ENCODE measurements around the gene GAB2.

The GAB2 gene

DNA sequence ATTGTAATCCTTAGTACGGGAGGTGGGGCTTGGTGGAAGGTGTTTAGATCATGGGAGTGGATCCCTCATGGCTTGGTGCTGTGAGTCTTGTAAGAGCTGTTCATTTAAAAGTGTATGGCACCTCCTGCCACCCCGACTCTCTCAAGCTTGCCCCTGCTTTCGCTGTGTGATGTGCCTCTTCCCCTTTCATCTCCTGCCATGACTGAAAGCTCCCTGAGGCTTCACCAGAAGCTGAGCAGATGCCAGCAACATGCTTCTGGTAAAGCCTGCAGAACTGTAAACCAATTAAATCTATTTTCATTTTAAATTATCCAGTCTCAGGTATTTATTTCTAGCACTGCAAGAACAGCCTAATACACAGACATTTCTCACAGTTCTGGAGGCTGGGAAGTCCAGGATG is 40.8 kb downstream of the GAB2 start:
- no peaks in the 10 kb centered on the region for H3K36me3 ChIP-seq (ENCODE audit: insufficient read depth, low read depth, low read length)
- H3K4me1 ChIP-seq (ENCODE audit: insufficient read depth, low read length), result peaks cover 4% of the 10 kb centered on the region; the same call in 1 of the 2 replicates
- H3K9me3 ChIP-seq (ENCODE audit: insufficient read depth, low read depth, low read length), result no peaks in the 10 kb centered on the region
- no peak overlapping the region for H3K9ac ChIP-seq (ENCODE audit: low read depth, low read length)
- H3K4me3 ChIP-seq (ENCODE audit: low read length), result no peak overlapping the region
- H3K27ac ChIP-seq (ENCODE audit: low read length), result no peak overlapping the region
- no peaks in the 10 kb centered on the region for H3K27me3 ChIP-seq (ENCODE audit: insufficient read depth, low read length)

GRCh38 chr11:78374917-78375316 is 42.7 kb downstream of the GAB2 start:
- no peaks in the 10 kb centered on the region for H3K9me3 ChIP-seq (ENCODE audit: insufficient read depth, low read depth, low read length)
- H3K4me3 ChIP-seq (ENCODE audit: low read length), result no peak overlapping the region
- no peaks in the 10 kb centered on the region for H3K27me3 ChIP-seq (ENCODE audit: insufficient read depth, low read length)
- H3K27ac ChIP-seq (ENCODE audit: low read length), result no peak overlapping the region
- no peak overlapping the region for H3K9ac ChIP-seq (ENCODE audit: low read depth, low read length)
- H3K36me3 ChIP-seq (ENCODE audit: insufficient read depth, low read depth, low read length), result no peaks in the 10 kb centered on the region
- no peaks in the 10 kb centered on the region for H3K4me1 ChIP-seq (ENCODE audit: insufficient read depth, low read length)

GRCh38 chr11:78373689-78374088 is 43.9 kb downstream of the GAB2 start:
- H3K27ac ChIP-seq (ENCODE audit: low read length), result no peak overlapping the region
- H3K27me3 ChIP-seq (ENCODE audit: insufficient read depth, low read length), result no peaks in the 10 kb centered on the region
- H3K9me3 ChIP-seq (ENCODE audit: insufficient read depth, low read depth, low read length), result no peaks in the 10 kb centered on the region
- no peak overlapping the region for H3K9ac ChIP-seq (ENCODE audit: low read depth, low read length)
- no peaks in the 10 kb centered on the region for H3K36me3 ChIP-seq (ENCODE audit: insufficient read depth, low read depth, low read length)
- H3K4me3 ChIP-seq (ENCODE audit: low read length), result no peak overlapping the region
- no peaks in the 10 kb centered on the region for H3K4me1 ChIP-seq (ENCODE audit: insufficient read depth, low read length)

- Histone ChIP-seq H3K9ac (ENCODE audit: low read depth, low read length) (no peak overlapping the region), H3K4me1 (ENCODE audit: insufficient read depth, low read length) (no peaks in the 10 kb centered on the region), H3K27me3 (ENCODE audit: insufficient read depth, low read length) (no peaks in the 10 kb centered on the region), H3K9me3 (ENCODE audit: insufficient read depth, low read depth, low read length) (no peaks in the 10 kb centered on the region), H3K27ac (ENCODE audit: low read length) (no peak overlapping the region), H3K4me3 (ENCODE audit: low read length) (no peak overlapping the region), H3K36me3 (ENCODE audit: insufficient read depth, low read depth, low read length) (no peaks in the 10 kb centered on the region)
Measured at GRCh38 chr11:78372114-78372768, 45.4 kb downstream of the GAB2 start.

GRCh38 chr11:78371221-78371891 is 46.3 kb downstream of the GAB2 start:
- Histone ChIP-seq H3K36me3 (ENCODE audit: insufficient read depth, low read depth, low read length) (no peaks in the 10 kb centered on the region), H3K27me3 (ENCODE audit: insufficient read depth, low read length) (no peaks in the 10 kb centered on the region), H3K4me3 (ENCODE audit: low read length) (no peak overlapping the region), H3K4me1 (ENCODE audit: insufficient read depth, low read length) (no peaks in the 10 kb centered on the region), H3K9ac (ENCODE audit: low read depth, low read length) (no peak overlapping the region), H3K27ac (ENCODE audit: low read length) (no peak overlapping the region), H3K9me3 (ENCODE audit: insufficient read depth, low read depth, low read length) (no peaks in the 10 kb centered on the region)

DNA sequence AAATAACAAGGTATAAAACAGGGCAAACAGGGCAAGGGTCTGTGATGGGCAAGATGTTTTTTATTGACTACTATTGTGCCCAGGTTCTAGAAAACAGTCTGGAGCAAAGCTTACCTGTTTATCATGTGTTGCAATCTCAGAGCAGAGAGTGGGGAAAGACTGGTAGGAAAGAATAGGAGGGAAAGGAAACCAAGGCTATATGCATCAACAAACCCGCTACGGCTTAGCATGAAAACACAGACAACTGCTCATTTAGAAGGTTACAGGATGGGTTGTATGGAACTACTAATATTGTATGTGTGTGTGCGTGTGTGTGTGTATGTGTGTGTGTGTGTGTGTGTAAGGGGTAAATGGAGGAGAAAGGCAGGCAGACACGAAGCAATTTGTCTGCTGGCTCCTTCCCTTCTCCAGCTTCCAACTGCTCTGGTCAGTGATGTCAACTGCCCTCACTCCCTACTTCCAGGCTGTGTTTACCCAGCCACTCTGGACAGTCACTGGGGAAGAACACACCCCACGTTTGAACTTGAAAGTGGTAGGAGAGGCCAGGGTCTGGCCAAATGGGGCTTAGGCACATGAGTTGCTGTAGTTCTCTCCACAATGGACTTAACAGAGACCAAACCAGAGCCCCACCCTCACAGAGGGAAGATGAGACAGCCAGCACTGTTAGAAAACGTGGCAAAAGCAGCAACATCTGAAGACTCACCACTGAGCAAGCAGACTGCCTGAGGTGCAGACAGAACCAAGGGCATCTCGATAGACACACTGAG is 47.0 kb downstream of the GAB2 start:
- Histone ChIP-seq H3K4me1 (ENCODE audit: insufficient read depth, low read length) (peaks cover 5% of the 10 kb centered on the region; the same call in 1 of the 2 replicates), H3K36me3 (ENCODE audit: insufficient read depth, low read depth, low read length) (no peaks in the 10 kb centered on the region), H3K4me3 (ENCODE audit: low read length) (no peak overlapping the region), H3K27me3 (ENCODE audit: insufficient read depth, low read length) (no peaks in the 10 kb centered on the region), H3K9ac (ENCODE audit: low read depth, low read length) (no peak overlapping the region), H3K27ac (ENCODE audit: low read length) (no peak overlapping the region), H3K9me3 (ENCODE audit: insufficient read depth, low read depth, low read length) (no peaks in the 10 kb centered on the region)

DNA sequence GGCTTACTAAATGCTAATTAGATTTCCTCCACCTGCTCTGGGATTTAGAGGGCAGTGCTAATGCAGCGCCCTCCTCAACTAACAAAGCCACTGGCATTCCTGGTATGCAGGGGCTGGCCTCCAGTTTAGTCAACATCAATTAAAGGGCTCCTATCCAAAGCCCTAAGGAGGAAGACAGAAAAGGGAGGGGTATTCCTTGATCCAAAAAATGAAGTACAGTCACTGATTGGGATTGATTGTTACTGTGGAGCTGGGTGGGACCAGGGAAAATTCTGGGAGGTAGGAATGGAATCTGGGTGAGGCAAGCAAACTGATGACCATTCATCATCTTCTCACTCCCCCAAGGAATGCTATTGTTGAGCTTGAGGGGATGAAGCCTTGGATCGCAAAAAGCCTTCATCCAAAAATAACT is 52.2 kb downstream of the GAB2 start:
- Histone ChIP-seq H3K9me3 (ENCODE audit: insufficient read depth, low read depth, low read length) (no peaks in the 10 kb centered on the region), H3K36me3 (ENCODE audit: insufficient read depth, low read depth, low read length) (no peaks in the 10 kb centered on the region), H3K4me3 (ENCODE audit: low read length) (peak overlapping the region; percentile 35; the same call in 1 of the 2 replicates), H3K9ac (ENCODE audit: low read depth, low read length) (peak overlapping the region; percentile 24; the same call in 1 of the 2 replicates), H3K4me1 (ENCODE audit: insufficient read depth, low read length) (peaks cover 23% of the 10 kb centered on the region), H3K27me3 (ENCODE audit: insufficient read depth, low read length) (no peaks in the 10 kb centered on the region), H3K27ac (ENCODE audit: low read length) (no peak overlapping the region)

DNA sequence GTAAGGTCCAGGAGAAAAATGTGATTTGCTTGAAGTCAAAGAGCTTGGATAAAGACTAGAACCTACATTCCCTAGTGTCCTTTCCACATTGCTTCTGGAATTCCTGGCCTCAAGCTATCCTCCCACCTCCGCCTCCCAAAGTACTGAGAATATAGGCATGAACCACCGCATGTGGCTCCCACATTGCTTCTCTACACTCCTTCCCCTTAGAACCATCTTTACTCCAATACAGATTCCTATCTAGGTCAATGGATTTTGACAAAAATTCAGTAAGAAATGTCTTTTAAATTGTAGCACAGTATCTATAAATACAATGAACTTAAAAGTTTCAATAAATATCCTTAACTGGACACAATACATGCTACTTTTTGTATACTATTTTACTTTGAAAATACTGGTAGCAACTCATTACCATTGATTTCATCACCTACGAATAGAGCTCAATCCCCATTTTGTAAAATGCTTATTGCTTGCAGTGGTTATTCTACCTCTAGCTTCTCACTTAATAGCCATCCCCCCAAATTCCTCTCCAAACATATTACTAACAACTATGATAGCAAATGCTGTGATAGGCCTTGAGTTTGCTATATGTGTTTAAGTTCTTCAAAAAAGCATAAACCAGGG is 53.4 kb downstream of the GAB2 start:
- no peaks in the 10 kb centered on the region for H3K27me3 ChIP-seq (ENCODE audit: insufficient read depth, low read length)
- no peak overlapping the region for H3K27ac ChIP-seq (ENCODE audit: low read length)
- no peak overlapping the region for H3K4me3 ChIP-seq (ENCODE audit: low read length)
- no peaks in the 10 kb centered on the region for H3K36me3 ChIP-seq (ENCODE audit: insufficient read depth, low read depth, low read length)
- 0 out of 2 replicates have a peak overlapping the region, but pooled peaks have one; percentile 7 for H3K9ac ChIP-seq (ENCODE audit: low read depth, low read length)
- H3K9me3 ChIP-seq (ENCODE audit: insufficient read depth, low read depth, low read length), result no peaks in the 10 kb centered on the region
- H3K4me1 ChIP-seq (ENCODE audit: insufficient read depth, low read length), result peaks cover 23% of the 10 kb centered on the region

DNA sequence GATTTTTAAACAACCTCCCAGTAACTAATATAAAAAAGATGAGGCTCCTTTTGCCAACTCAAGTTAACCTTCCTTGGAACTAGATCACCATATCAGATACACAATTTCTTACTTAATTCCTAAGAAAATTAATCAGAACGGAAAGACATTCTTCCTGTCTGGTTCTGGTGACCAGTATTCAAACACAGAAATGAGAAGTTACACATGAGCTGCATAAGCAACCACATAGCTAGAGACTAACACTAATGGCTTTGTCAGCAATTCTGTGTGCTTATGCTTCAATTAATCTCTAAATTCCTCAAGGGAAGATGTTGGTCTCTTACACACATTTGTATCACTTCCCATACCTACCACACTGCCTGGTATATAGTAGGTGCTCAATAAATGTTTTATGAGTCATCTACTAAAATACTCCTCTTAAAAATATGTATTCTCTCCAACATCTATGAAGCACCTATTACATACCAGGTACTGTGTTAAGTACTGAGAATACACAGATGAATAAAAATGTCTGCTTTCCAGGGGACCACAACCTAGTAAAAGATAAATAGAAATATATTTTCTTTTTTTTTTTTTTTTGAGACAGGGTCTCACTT is 54.5 kb downstream of the GAB2 start:
- peaks cover 23% of the 10 kb centered on the region for H3K4me1 ChIP-seq (ENCODE audit: insufficient read depth, low read length)
- H3K36me3 ChIP-seq (ENCODE audit: insufficient read depth, low read depth, low read length), result no peaks in the 10 kb centered on the region
- no peak overlapping the region for H3K9ac ChIP-seq (ENCODE audit: low read depth, low read length)

GRCh38 chr11:78361228-78361627 is 56.4 kb downstream of the GAB2 start:
- Histone ChIP-seq H3K4me3 (ENCODE audit: low read length) (no peak overlapping the region), H3K4me1 (ENCODE audit: insufficient read depth, low read length) (peaks cover 23% of the 10 kb centered on the region), H3K9ac (ENCODE audit: low read depth, low read length) (no peak overlapping the region), H3K9me3 (ENCODE audit: insufficient read depth, low read depth, low read length) (no peaks in the 10 kb centered on the region), H3K27ac (ENCODE audit: low read length) (no peak overlapping the region), H3K36me3 (ENCODE audit: insufficient read depth, low read depth, low read length) (no peaks in the 10 kb centered on the region), H3K27me3 (ENCODE audit: insufficient read depth, low read length) (no peaks in the 10 kb centered on the region)

More for the DNA sequence above, 54.5 kb downstream of the GAB2 start:
- Histone ChIP-seq H3K27ac (ENCODE audit: low read length) (no peak overlapping the region), H3K27me3 (ENCODE audit: insufficient read depth, low read length) (no peaks in the 10 kb centered on the region), H3K4me3 (ENCODE audit: low read length) (no peak overlapping the region), H3K9me3 (ENCODE audit: insufficient read depth, low read depth, low read length) (no peaks in the 10 kb centered on the region)

DNA sequence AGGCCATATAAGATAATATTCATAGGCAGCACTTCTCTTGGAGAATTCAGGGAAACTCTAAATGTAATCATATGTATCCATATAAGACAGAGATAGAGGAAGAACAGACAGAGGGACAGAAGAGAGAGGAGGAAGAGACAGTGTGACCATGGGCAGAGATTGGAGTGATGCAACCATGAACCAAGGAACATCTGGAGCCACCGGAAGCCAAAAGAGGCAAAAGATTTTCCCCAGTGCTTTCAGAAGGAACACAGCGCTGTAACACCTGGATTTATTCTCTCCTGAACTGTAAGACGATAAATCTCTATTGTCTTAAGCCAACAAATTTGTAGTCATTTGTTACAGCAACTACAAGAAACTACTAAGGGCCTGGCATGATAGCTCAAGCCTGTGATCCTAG is 57.7 kb downstream of the GAB2 start:
- Histone ChIP-seq H3K36me3 (ENCODE audit: insufficient read depth, low read depth, low read length) (no peaks in the 10 kb centered on the region), H3K4me3 (ENCODE audit: low read length) (no peak overlapping the region), H3K9ac (ENCODE audit: low read depth, low read length) (no peak overlapping the region), H3K27me3 (ENCODE audit: insufficient read depth, low read length) (no peaks in the 10 kb centered on the region), H3K9me3 (ENCODE audit: insufficient read depth, low read depth, low read length) (no peaks in the 10 kb centered on the region), H3K4me1 (ENCODE audit: insufficient read depth, low read length) (peaks cover 14% of the 10 kb centered on the region), H3K27ac (ENCODE audit: low read length) (no peak overlapping the region)

All from iPS-20b (cell line).